Measurements from ENCODE around the gene WFDC12.

DNA sequence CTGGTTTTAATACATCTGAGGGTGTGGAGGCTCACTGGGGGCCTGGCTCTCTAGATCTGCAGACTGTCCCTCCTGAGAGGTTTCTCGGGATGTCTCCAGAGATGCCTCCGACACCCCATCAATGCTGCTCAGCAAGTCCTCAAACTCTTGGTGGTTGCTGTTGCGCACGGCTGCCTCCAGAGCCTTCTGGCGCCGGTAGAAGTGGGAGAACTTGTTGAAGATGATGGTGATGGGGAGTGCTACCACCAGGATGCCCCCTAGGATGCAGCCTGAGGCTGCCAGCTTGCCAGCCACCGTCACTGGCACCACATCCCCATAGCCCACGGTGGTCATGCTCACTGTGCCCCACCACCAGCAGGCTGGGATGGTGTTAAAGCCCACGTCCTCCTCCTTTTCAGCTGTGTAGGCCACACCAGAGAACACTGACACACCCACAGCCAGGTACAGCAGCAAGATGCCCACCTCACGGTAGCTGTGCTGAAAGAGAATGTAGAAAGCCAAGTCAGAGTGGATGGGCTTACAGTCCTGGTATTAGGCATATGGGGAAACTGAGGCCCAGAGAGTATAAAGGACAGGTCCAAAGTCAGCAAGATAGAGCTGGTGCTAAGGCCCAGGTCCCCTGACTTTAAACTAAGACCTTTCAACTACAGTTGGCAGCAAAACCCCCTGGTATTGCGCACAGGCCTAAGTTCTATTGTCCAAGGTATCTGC lies 29.2 kb downstream of the WFDC12 start:
- no peak for TF ChIP-seq ZNF274 (IDR thresholded peaks at IDR 0.05; ENCODE audit: low read depth, low read length)
- no peak for TF ChIP-seq YY1 (IDR thresholded peaks at IDR 0.05; ENCODE audit: insufficient read depth, insufficient read length)
- TF ChIP-seq SUZ12 (IDR thresholded peaks at IDR 0.05; ENCODE audit: extremely low read depth, insufficient read depth, insufficient read length), result no peak

All from NT2/D1 (cell line).